HG02981 (cell line): ENCODE measurements around the gene LSM11.

ENCODE experiments used
- ATAC-seq: cut with Tn5 transposase; IDR thresholded peaks from one replicate; pipeline ENCODE4 v1.9.1; 2021; ENCODE audit warnings: mild to moderate bottlenecking, moderate library complexity; ENCODE audit not compliant: unreplicated experiment

The LSM11 gene

DNA sequence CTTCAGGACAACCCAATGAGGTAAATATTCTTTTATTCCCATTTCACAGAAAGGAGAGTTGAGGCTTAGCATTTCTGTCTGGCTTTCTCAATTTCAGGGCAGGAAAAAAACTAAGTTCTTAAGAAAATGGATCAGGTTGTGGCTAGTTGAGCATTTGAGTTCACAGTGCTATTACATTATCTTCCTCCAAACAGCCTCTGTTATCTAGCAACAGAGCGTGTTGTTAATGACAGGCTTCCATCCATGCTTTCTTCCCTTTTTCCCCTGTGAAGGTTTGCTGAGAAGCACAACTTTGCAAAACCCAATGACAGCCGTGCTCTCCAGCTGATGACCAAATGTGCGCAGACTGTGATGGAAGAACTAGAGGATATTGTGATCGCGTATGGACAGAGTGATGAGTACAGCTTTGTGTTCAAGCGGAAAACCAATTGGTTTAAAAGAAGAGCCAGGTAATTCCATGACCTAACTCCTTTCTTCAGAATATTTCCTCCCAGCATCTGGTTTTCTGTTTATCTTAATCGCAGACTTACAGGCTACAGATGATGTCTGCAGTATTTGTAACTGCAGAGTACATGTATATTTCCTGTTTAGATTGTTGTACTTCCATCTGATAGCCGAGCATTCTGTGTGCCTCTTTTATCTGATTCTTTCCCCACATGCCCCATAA is 10.8 kb upstream of the LSM11 start:
- ATAC-seq: no peak

DNA sequence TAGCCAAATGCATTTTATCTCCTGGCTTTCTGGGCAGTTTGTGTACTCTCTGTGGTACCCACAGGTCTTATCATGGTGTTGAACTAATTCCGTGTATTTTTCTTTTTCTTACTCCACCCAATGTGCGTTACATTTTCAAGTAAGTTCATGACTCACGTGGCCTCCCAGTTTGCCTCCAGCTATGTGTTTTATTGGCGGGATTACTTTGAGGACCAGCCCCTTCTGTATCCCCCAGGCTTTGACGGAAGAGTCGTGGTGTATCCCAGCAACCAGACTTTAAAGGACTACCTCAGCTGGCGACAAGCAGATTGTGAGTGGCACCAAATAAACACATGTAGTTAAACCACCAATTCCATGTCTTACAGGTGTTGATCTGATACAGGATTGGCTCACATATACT is 9.1 kb upstream of the LSM11 start:
- ATAC-seq: no peak

DNA sequence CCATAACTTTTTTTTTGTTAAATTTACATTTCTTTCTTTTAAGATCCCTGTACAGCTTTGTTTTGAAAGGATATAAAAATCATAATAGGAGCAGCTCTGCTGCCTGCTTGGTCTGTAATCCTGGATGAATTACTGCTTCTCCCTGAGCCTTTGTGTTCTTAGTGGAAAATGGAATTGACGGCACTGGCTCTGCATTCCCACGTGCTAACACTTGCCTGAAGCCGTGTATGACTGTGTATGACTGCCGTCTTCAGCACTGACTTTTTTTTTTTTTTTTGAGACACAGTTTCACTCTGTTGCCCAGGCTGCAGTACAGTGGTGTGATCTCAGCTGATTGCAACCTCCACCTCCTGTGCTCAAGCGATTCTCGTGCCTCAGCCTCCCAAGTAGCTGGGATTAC is 7.5 kb upstream of the LSM11 start:
- ATAC-seq: no peak

GRCh38 chr5:157739388-157740228 is 3.9 kb upstream of the LSM11 start:
- no peak for ATAC-seq

GRCh38 chr5:157740229-157740610 is 3.3 kb upstream of the LSM11 start:
- ATAC-seq: no peak

GRCh38 chr5:157741131-157741530 is 2.4 kb upstream of the LSM11 start:
- ATAC-seq: no peak

GRCh38 chr5:157744051-157745011 is 819 bp downstream of the LSM11 start:
- ATAC-seq: peak; percentile 28

- no peak for ATAC-seq
Observed at GRCh38 chr5:157745041-157745456, 1.5 kb downstream of the LSM11 start.

GRCh38 chr5:157747173-157747740 is 3.7 kb downstream of the LSM11 start:
- no peak for ATAC-seq

- ATAC-seq: no peak
Observed at GRCh38 chr5:157747766-157748700, 4.5 kb downstream of the LSM11 start.

DNA sequence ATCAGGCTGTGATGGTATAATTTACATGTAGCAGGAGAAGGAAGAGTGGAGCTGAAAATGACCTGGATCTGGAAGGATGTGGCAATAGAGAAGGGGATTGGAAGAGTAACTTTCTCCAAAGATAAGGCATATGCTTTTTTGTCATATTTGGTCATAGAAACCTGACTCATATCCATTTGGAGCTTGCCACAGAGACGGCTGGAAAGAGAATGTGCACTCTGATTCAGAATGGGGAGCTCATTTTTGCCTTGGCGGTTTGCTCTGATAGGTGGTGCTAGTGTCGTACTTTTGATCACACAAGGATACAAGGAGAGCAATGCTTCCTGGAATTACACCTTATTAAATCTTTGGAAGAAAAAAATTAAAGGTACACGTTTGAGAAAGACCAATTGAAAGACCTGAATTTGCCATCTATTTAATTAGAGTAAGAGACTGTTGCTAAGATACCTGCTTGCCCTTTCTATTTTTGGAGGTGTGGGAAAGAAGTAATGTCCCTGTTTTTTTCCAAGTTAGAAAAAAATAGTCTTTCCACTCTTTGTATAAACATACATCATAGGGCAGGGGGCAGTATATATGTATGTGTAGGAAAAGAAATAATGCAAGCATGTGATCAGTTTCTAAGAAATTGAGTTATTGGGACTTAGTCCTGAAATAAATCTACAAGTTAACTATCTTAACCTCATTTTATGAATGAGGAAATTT is 5.4 kb downstream of the LSM11 start:
- ATAC-seq: no peak

- no peak for ATAC-seq
Observed at GRCh38 chr5:157749462-157749799, 5.9 kb downstream of the LSM11 start.

GRCh38 chr5:157750320-157750719 is 6.8 kb downstream of the LSM11 start:
- no peak for ATAC-seq

- ATAC-seq: no peak
Observed at GRCh38 chr5:157756122-157756521, 12.6 kb downstream of the LSM11 start.

GRCh38 chr5:157758706-157759105 is 15.2 kb downstream of the LSM11 start:
- no peak for ATAC-seq

- peak; percentile 83 for ATAC-seq
Observed at GRCh38 chr5:157761690-157762621, 18.4 kb downstream of the LSM11 start.

DNA sequence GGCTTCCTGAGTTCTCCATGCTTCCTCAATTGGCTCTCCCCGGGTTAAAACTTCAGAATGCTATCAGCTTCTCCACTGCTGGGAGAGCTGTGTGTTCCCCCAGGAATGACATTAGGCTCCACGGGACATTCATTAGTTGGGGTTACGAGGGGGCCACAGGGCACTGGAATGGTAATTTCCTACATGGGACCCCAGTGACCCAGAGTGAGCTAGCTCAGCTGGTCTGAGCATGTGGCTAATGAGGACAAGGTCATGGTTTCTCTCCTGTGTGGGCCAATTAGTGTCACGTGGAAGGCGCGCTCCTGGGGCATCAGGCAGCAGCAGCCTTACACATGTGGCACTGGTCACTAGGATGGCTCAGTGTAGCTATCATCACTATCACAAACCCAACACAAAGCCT is 21.0 kb downstream of the LSM11 start:
- no peak for ATAC-seq

GRCh38 chr5:157766442-157766841 is 22.9 kb downstream of the LSM11 start:
- ATAC-seq: no peak
